Skin epidermis (tissue), 12 donors: ENCODE measurements around the gene NAT14.
"Not testable (repeated sequence)": the region's sequence is repeated elsewhere in the genome, so short reads cannot be mapped to it uniquely, and the experiment has no call there.

Source experiments
- H3K27ac ChIP-seq, 21 experiments: fragments of 200-600 bp; sonication (generic) in 11 of 21; one replicate each; pipeline ENCODE4 v1.5.0; 2020; ENCODE audit warnings: mild to moderate bottlenecking in 3 of 21, inconsistent platforms in 2 of 21, moderate library complexity in 2 of 21
- H3K4me3 ChIP-seq, 7 experiments: fragments of 200-600 bp; sonication (generic) in 2 of 7; one replicate each; pipeline ENCODE4 v1.5.0; 2020; ENCODE audit warnings: inconsistent platforms in 2 of 7, mild to moderate bottlenecking in 2 of 7, moderate library complexity in 1 of 7

Gene NAT14

GRCh38 chr19:55494172-55494761 is 9.3 kb downstream of the NAT14 start:
- peak overlapping the region in 18 of 21 experiments; percentile 9 to 88 (median 60) for H3K27ac ChIP-seq
- peak overlapping the region in 6 of 7 experiments; percentile 11 to 33 (median 20) for H3K4me3 ChIP-seq

DNA sequence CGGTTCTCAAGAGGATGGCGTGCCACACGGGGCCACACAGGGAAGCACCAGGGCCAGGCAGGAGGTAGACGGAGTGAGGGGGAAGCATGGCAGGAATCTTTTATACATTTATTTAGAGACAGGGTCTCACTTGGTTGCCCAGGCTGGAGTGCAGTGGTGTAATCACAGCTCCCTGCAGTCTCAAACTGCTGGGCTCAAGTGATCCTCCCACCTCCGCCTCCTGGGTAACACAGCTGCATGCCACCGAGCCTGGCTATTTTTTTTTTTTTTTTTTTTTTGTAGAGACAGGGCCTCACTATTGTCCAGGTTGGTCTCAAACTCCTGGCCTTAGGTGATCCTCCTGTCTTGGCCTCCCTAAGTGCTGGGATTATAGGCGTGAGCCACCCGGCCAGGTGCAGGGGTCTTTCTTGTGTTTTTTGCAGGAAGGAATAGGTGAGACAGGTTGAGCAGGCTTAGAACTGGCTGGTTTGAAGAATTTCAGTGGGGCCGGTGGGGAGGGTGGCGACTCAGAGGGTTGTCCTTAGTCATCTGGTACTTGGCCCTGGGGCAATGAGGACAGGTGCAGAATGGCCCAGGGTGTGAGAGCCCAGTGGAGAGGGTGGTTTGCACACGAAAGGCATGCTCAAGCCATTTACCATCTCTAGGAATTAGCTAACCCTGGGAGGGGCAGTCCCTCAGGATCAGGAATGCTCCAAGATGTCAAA is 10.8 kb downstream of the NAT14 start:
- no peak overlapping the region for H3K27ac ChIP-seq
- H3K4me3 ChIP-seq: no peak overlapping the region

GRCh38 chr19:55496820-55497219 is 11.8 kb downstream of the NAT14 start:
- not testable (repeated sequence) for H3K4me3 ChIP-seq, H3K27ac ChIP-seq

- no peak overlapping the region for H3K27ac ChIP-seq
- no peak overlapping the region for H3K4me3 ChIP-seq
These were observed 12.8 kb downstream of the NAT14 start for GRCh38 chr19:55497763-55498162.

DNA sequence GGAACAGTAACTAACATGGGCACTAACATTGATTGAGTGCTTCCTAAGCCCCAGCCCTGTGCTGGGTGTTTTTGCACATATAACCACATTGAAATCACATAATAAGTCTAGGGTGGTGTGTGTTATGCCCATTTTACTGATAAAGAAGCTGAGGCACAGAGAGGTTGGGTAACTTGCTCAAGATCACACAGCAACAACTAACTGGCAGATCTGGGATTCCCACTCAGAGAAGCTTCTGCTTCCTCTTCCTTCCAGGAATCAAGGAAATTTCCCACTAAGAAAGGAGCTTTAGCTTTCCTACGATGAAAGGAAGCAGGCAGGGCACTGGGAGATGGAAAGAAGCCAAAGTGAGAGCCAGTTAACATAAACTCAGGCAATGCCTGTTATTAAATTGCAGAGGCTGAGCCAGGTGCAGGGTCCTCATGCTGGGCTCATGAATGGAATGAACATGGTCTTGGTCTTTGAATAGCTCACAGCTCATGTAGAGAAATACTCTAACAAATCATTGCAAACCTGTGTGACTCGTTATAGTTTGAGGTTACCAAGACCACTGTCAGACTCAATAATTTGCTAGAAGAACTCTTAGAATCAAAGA is 13.4 kb downstream of the NAT14 start:
- Histone ChIP-seq H3K4me3 (no peak overlapping the region), H3K27ac (no peak overlapping the region)

DNA sequence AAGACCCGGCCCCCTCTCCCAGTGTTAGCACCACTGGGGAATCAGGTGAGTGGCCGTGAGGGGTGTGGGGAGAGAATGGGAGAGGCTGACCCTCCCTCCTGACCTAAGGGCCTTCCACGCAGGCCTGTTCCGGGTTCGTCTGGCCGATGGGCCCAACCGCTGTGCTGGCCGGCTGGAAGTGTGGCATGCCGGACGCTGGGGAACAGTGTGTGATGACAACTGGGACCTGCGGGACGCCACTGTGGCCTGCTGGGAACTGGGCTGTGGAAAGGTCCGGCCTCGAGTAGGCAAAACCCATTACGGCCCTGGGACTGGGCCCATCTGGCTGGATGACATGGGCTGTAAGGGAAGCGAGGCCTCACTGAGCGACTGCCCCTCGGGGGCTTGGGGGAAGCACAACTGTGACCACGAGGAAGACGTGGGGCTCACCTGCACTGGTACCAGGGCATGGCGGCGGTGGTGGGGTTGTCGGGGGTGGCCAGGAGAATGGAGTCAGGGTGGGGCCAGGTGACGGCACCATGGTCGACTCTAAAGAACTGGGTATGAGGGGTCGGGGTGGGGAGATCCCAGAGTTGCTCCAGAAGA is 15.5 kb downstream of the NAT14 start:
- H3K4me3 ChIP-seq: no peak overlapping the region
- peak overlapping the region in 1 of 21 experiments; percentile 37 for H3K27ac ChIP-seq

DNA sequence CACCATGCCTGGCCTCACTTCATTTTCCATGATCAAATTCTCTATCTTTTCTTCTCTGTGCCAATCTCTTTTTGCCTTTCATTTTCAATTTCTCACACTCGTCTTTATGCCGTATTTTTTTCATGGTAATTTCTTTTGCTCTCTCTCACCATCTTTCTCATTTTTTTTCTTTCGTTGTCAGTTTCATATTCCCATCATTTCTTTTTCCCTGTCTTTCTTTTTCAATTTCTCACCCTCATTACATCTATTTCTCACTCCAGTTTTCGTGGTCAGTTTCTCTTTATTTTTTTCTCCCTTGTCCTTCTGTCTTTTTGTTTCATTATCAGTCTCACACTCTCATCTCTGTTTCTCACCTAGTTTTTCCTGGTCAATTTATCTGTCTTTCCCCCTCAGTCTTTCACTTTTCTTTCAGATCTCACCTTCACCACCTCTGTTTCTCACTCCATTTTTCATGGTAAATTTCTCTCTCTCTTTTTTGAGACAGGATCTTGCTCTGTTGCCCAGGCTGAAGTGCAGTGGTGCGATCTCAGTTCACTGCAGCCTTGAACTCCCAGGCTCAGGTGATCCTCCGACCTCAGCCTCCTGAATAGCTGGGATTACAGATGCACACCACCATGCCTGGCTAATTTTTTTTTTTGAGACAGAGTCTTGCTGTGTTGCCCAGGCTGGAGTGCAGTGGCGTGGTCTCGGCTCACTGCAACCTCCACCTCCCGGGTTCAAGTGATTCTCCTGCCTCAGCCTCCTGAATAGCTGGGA is 17.4 kb downstream of the NAT14 start:
- no peak overlapping the region for H3K4me3 ChIP-seq

DNA sequence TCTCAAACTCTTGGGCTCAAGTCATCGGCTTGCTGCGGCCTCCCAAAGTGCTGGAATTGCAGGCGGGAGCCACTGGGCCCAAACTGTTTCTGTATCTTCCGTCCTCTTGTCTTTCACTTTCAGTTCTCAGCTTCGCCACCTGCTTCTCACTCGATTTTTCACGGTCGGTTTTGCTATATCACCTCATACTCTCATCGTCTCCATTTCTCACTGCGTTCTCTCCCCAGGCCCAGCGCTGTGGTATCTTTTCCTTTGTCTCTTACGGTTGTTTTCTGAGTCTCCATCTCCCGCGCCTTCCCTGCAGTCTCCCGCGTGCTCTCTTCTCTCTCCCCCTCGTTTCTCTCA is 18.1 kb downstream of the NAT14 start:
- no peak overlapping the region for H3K27ac ChIP-seq
- H3K4me3 ChIP-seq: peak overlapping the region in 3 of 7 experiments; percentile 13 to 44 (median 41)

More for the DNA sequence above, 17.4 kb downstream of the NAT14 start:
- H3K27ac ChIP-seq: no peak overlapping the region

DNA sequence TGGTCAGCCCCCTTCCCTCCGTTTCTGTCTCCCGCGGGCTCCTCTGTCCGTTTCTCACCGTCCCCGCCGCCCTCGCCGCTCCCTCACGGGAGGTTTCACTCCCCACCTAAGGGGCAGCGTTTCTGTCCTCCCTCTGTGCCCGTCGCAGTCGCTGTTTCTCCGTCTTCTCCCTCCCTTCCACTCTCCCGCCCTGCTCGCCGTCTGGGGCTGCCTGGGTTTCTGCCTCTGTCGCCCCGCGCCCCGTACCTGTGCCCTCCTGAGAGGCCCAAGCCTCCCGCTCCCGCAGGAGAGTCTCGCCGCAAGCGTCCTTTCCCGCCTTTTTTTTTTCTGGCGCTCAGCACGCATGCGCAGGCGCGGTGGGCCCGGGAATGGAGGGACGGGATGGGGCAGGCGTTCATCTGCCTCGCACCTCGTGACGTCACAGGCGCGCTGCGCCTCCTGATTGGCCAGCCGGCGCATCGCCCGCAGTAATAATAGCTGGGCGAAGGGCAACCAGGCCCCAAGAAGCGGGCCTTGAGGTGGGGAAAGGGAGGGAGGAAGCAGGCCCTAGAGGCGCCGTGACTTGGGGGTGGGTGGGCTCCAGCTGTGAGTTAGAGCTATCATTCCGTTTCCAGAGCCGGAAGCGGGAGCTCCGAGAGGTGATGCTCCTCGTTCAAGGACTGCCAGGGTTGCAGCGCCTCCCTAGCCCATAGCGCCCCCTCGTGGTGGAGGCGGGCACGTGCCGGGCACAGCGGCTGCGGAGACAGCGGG is 18.7 kb downstream of the NAT14 start:
- Histone ChIP-seq H3K4me3 (peak overlapping the region; percentile 13 to 44 (median 30)), H3K27ac (peak overlapping the region in 11 of 21 experiments; percentile 38 to 84 (median 64))

DNA sequence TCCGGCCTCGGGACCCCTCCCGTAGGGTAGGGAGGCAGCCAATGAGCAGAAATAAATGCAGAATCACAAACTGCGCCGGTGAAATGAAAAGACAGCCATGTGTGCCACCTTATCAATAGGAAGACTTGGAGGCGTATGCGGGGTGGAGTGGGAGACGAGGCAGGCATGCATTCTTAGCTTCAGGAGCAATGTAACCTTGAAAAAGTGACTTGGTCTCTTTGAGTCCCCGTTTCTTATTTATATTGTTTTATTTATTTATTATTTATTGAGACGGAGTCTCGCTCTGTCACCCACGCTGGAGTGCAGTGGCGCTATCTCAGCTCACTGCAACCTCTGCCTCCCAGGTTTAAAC is 19.2 kb downstream of the NAT14 start:
- H3K27ac ChIP-seq: peak overlapping the region in 5 of 21 experiments; percentile 45 to 84 (median 66)
- peak overlapping the region in 6 of 7 experiments; percentile 13 to 44 (median 30) for H3K4me3 ChIP-seq

DNA sequence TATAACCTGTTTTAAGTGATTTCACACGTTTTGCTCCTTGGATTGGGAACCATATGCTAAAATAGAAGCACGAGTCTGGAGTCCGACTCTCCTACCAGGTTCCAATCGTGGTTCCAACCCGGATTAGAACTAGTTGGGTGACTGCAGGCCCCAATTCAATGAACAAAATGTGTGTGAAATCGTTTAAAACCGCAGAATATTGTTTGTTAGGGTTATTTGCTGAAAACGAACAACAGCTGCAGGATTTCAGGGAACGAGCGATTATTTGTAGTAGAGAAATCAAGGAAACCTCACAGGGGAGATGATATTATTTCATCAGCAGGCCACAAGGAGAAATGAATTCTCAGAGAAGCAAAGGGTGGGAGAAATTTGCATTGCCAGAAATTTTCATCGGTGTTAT is 20.0 kb downstream of the NAT14 start:
- no peak overlapping the region for H3K4me3 ChIP-seq

GRCh38 chr19:55508120-55508519 is 23.1 kb downstream of the NAT14 start:
- H3K27ac ChIP-seq: no peak overlapping the region
- H3K4me3 ChIP-seq: no peak overlapping the region

More for the DNA sequence above, 20.0 kb downstream of the NAT14 start:
- H3K27ac ChIP-seq: no peak overlapping the region

DNA sequence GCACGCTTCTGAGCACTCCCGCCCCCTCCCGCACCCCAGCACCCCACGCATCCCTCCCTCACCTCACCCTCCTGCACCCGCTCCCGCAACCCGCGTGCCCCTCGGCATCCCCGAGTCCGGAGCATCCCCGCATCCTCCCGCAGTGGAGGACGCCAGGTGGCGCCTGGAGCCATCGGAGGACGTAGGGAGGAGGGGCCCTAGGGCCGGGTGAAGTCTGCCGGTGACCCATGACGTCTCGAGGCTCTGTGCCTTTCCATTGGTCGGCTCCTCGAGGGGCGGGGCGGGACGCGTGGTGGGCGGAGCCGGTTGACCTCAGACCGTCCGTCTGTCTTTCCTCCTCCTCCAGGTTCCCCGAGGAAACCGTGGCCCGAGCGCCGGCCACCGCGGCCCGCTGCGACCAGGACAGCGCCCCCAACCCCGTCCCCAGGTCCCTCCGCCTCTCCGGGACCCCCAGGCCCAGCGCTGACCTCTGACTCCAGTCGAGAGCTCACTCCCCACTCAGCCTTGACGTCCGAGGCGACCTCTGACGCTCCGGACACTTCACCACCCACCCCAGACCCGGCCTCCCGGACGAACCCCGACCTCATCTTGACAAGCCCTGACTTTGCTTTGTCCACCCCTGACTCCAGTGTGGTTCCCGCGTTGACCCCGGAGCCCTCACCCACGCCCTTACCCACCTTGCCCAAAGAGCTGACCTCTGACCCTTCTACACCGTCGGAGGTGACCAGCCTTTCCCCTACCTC is 32.1 kb downstream of the NAT14 start:
- Histone ChIP-seq H3K4me3 (peak overlapping the region; percentile 21 to 48 (median 27)), H3K27ac (peak overlapping the region in 20 of 21 experiments; percentile 36 to 91 (median 83))

DNA sequence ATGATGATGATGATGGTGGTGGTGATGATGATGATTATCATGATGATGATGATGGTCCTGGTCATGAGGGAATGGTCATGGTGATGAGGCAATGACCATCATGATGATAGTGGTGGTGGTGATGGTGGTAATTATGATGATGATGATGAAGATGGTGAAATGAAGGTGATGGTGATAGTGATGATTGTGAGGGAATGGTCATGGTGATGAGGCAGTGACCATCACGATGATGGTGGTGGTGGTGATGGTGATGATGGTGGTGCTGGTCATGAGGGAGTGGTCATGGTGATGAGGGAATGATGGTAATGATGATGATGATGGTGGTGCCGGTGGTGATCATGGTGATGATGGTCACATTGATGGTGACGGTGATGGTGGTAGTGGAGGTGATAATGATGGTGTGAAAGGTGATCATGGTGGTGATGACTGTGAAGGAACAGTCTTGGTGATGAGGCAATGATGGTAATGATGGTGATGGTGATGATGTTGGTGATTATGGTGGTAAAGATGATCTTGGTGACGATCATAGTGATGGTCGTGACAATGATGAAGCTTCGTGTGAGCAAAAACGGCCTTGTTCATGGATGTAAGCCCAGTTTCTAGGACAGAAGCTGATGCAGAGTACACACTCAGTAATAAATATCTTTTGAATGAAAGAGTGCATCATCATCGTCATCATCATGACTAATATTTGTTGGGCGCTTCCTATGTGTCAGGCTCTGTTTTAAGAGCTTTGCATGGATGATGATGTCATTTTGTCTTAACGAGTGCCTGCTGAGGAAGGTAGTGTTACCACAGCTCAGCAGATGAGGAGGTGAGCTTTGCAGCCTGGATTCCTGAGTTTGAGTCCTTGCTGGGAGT is 34.7 kb downstream of the NAT14 start:
- Histone ChIP-seq H3K4me3 (no peak overlapping the region), H3K27ac (no peak overlapping the region)

- no peak overlapping the region for H3K27ac ChIP-seq
- no peak overlapping the region for H3K4me3 ChIP-seq
These were observed 35.8 kb downstream of the NAT14 start for GRCh38 chr19:55520691-55521292.

- Histone ChIP-seq H3K27ac (no peak overlapping the region), H3K4me3 (no peak overlapping the region)
These were observed 40.5 kb downstream of the NAT14 start for GRCh38 chr19:55525289-55526101.
